GM21360 (cell line): ENCODE measurements around the gene RFNG.
"Not testable (repeated sequence)": the region's sequence is repeated elsewhere in the genome, so short reads cannot be mapped to it uniquely, and the experiment has no call there.

ENCODE experiments used
- ATAC-seq: cut with Tn5 transposase; IDR thresholded peaks from one replicate; pipeline ENCODE4 v1.9.1; 2021; ENCODE audit warnings: mild to moderate bottlenecking, moderate library complexity; ENCODE audit not compliant: unreplicated experiment

RFNG gene

GRCh38 chr17:82046903-82047302 lies 4.7 kb downstream of the RFNG start:
- no peak for ATAC-seq

- ATAC-seq = no peak
Observed at GRCh38 chr17:82045936-82046484, 5.6 kb downstream of the RFNG start.

- no peak for ATAC-seq
Observed at GRCh38 chr17:82043507-82043906, 8.1 kb downstream of the RFNG start.

GRCh38 chr17:82042649-82043048 lies 9.0 kb downstream of the RFNG start:
- ATAC-seq = no peak

GRCh38 chr17:82041144-82041814 lies 10.3 kb downstream of the RFNG start:
- no peak for ATAC-seq

GRCh38 chr17:82039695-82040299 lies 11.8 kb downstream of the RFNG start:
- ATAC-seq = no peak

GRCh38 chr17:82038796-82039409 lies 12.7 kb downstream of the RFNG start:
- not testable (repeated sequence) for ATAC-seq

- no peak for ATAC-seq
Observed at GRCh38 chr17:82037889-82038195, 13.8 kb downstream of the RFNG start.

GRCh38 chr17:82037092-82037888 lies 14.3 kb downstream of the RFNG start, which contains the start of gene DCXR:
Gene DCXR (minus strand): TSS chr17:82037697. CDS start chr17:82037682, 15 bp downstream.
- peak; percentile 67 for ATAC-seq

- ATAC-seq = peak; percentile 3
Observed at GRCh38 chr17:82036634-82037091, 14.9 kb downstream of the RFNG start.

- ATAC-seq = no peak
Observed at GRCh38 chr17:82035956-82036633, 15.5 kb downstream of the RFNG start.

GRCh38 chr17:82035488-82035887 lies 16.1 kb downstream of the RFNG start:
- ATAC-seq = no peak

- no peak for ATAC-seq
Observed at GRCh38 chr17:82034371-82035011, 17.1 kb downstream of the RFNG start.

GRCh38 chr17:82033359-82034085 lies 18.1 kb downstream of the RFNG start:
- no peak for ATAC-seq

GRCh38 chr17:82031885-82032627 lies 19.6 kb downstream of the RFNG start:
- no peak for ATAC-seq

- no peak for ATAC-seq
Observed at GRCh38 chr17:82031303-82031884, 20.2 kb downstream of the RFNG start, which contains the start of gene RAC3. Gene RAC3 (plus strand): TSS chr17:82031678. CDS start chr17:82031762, 84 bp downstream.

GRCh38 chr17:82030470-82031302 lies 20.9 kb downstream of the RFNG start:
- ATAC-seq = no peak
